ENCODE data around the gene PSMD1.

PSMD1 gene

DNA sequence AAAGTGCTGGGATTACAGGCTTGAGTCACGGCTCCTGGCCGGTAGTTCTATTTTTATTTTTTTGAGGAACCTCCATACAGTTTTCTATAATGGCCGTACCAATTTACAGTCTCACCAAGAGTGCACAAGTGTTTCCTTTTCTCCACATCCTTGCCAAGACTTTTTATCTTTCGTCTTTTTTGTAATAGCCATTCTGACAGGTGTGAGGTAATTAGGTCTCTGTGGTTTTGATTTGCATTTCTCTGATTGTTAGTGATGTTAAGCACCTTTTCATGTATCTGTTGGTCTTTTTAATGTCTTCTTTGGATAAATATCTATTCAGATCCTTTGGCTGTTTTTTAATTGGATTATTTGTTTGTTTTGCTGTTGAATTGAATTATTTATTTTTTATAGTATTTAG lies 151.1 kb downstream of the PSMD1 start:
- Histone ChIP-seq H3K9ac (ENCODE audit: low read length) (no peak overlapping the region), H3K4me1 (ENCODE audit: control insufficient read depth, insufficient read depth, low read length) (peaks cover 4% of the 10 kb centered on the region), H3K27ac (ENCODE audit: low read depth, low read length) (no peak overlapping the region), H3K36me3 (ENCODE audit: control insufficient read depth, insufficient read depth, low read length) (no peaks in the 10 kb centered on the region), H3K4me3 (ENCODE audit: low read length) (no peak overlapping the region), H3K27me3 (ENCODE audit: control insufficient read depth, insufficient read depth, low read length) (no peaks in the 10 kb centered on the region)

- no peaks in the 10 kb centered on the region for H3K27me3 ChIP-seq (ENCODE audit: control insufficient read depth, insufficient read depth, low read length)
- peak overlapping the region; percentile 33 for H3K27ac ChIP-seq (ENCODE audit: low read depth, low read length)
- H3K36me3 ChIP-seq (ENCODE audit: control insufficient read depth, insufficient read depth, low read length) = no peaks in the 10 kb centered on the region
- peaks cover 4% of the 10 kb centered on the region for H3K4me1 ChIP-seq (ENCODE audit: control insufficient read depth, insufficient read depth, low read length)
- no peak overlapping the region for H3K9ac ChIP-seq (ENCODE audit: low read length)
- no peak overlapping the region for H3K4me3 ChIP-seq (ENCODE audit: low read length)
These were observed 154.1 kb downstream of the PSMD1 start for GRCh38 chr2:231210782-231211181.

DNA sequence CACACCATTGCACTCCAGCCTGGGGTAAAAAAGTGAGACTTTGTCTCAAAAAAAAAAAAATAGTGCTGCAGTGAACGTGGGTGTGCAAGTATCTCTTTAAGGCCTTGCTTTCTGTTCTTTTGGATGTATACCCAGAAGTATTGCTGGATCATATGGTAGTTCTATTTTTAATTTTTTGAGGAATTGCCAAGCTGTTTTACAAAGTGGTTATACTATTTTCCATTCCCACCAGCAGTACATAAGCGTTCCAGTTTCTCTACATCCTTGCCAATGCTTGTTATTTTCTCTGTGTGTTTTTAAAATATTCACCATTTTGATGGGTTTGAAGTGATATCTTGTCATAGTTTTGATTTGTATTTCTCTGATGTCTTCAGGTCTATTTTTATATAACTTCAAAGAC lies 154.8 kb downstream of the PSMD1 start:
- Histone ChIP-seq H3K9ac (ENCODE audit: low read length) (no peak overlapping the region), H3K4me3 (ENCODE audit: low read length) (no peak overlapping the region), H3K27ac (ENCODE audit: low read depth, low read length) (peak overlapping the region; percentile 21), H3K27me3 (ENCODE audit: control insufficient read depth, insufficient read depth, low read length) (no peaks in the 10 kb centered on the region), H3K4me1 (ENCODE audit: control insufficient read depth, insufficient read depth, low read length) (peaks cover 4% of the 10 kb centered on the region), H3K36me3 (ENCODE audit: control insufficient read depth, insufficient read depth, low read length) (no peaks in the 10 kb centered on the region)

GRCh38 chr2:231212329-231212845 lies 155.7 kb downstream of the PSMD1 start:
- H3K9ac ChIP-seq (ENCODE audit: low read length) = no peak overlapping the region
- H3K4me3 ChIP-seq (ENCODE audit: low read length) = no peak overlapping the region
- no peaks in the 10 kb centered on the region for H3K36me3 ChIP-seq (ENCODE audit: control insufficient read depth, insufficient read depth, low read length)
- peak overlapping the region; percentile 49 for H3K27ac ChIP-seq (ENCODE audit: low read depth, low read length)
- no peaks in the 10 kb centered on the region for H3K27me3 ChIP-seq (ENCODE audit: control insufficient read depth, insufficient read depth, low read length)
- H3K4me1 ChIP-seq (ENCODE audit: control insufficient read depth, insufficient read depth, low read length) = peaks cover 4% of the 10 kb centered on the region

DNA sequence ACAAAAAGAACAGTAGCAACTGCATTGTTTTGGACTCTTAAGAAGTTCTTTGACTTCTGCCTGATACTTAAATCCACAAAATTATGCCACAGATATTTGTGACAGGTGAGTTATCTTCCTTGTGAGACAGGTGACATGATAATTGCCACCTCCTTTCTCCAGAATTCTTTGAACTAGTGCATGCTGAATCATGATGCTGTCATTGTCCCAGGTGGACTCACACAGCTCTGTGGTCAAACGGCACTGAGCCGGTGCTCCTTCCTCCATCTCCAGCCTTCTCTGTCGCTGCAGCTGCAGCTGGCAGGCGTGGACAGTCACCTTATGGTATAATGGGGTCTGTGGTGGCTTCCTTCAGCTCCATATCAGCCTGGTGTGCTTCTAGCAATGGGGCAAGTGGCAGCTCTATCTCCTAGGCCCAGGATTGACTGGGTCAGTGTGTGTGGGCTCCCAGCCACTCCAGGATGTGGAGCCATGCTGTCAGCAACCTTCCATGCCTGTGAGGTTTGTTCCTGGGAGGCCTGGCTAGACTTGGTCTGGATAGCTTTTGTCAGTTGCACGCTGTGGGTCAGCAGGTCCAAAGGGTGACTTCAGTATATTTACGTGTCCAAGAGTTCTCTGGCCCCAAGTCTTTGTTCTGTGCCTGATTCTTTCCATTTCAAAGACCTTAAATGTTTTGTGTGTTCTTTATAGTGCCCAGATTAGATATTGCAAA lies 157.4 kb downstream of the PSMD1 start:
- Histone ChIP-seq H3K36me3 (ENCODE audit: control insufficient read depth, insufficient read depth, low read length) (no peaks in the 10 kb centered on the region), H3K4me1 (ENCODE audit: control insufficient read depth, insufficient read depth, low read length) (peaks cover 4% of the 10 kb centered on the region), H3K4me3 (ENCODE audit: low read length) (no peak overlapping the region), H3K9ac (ENCODE audit: low read length) (no peak overlapping the region), H3K27me3 (ENCODE audit: control insufficient read depth, insufficient read depth, low read length) (no peaks in the 10 kb centered on the region), H3K27ac (ENCODE audit: low read depth, low read length) (no peak overlapping the region)

- H3K27me3 ChIP-seq (ENCODE audit: control insufficient read depth, insufficient read depth, low read length) = no peaks in the 10 kb centered on the region
- H3K4me1 ChIP-seq (ENCODE audit: control insufficient read depth, insufficient read depth, low read length) = peaks cover 15% of the 10 kb centered on the region
- no peak overlapping the region for H3K27ac ChIP-seq (ENCODE audit: low read depth, low read length)
- H3K36me3 ChIP-seq (ENCODE audit: control insufficient read depth, insufficient read depth, low read length) = no peaks in the 10 kb centered on the region
- H3K9ac ChIP-seq (ENCODE audit: low read length) = no peak overlapping the region
- no peak overlapping the region for H3K4me3 ChIP-seq (ENCODE audit: low read length)
These were observed 161.7 kb downstream of the PSMD1 start for GRCh38 chr2:231218366-231218765.

GRCh38 chr2:231219289-231219688 lies 162.6 kb downstream of the PSMD1 start:
- Histone ChIP-seq H3K4me3 (ENCODE audit: low read length) (no peak overlapping the region), H3K4me1 (ENCODE audit: control insufficient read depth, insufficient read depth, low read length) (peaks cover 22% of the 10 kb centered on the region), H3K27me3 (ENCODE audit: control insufficient read depth, insufficient read depth, low read length) (no peaks in the 10 kb centered on the region), H3K36me3 (ENCODE audit: control insufficient read depth, insufficient read depth, low read length) (no peaks in the 10 kb centered on the region), H3K9ac (ENCODE audit: low read length) (no peak overlapping the region), H3K27ac (ENCODE audit: low read depth, low read length) (no peak overlapping the region)

GRCh38 chr2:231221761-231222160 lies 165.1 kb downstream of the PSMD1 start:
- Histone ChIP-seq H3K36me3 (ENCODE audit: control insufficient read depth, insufficient read depth, low read length) (no peaks in the 10 kb centered on the region), H3K4me1 (ENCODE audit: control insufficient read depth, insufficient read depth, low read length) (peaks cover 24% of the 10 kb centered on the region), H3K9ac (ENCODE audit: low read length) (no peak overlapping the region), H3K27me3 (ENCODE audit: control insufficient read depth, insufficient read depth, low read length) (no peaks in the 10 kb centered on the region), H3K4me3 (ENCODE audit: low read length) (no peak overlapping the region), H3K27ac (ENCODE audit: low read depth, low read length) (peak overlapping the region; percentile 90)

Measured in rectal smooth muscle tissue (tissue), 1 donor.